Activated CD8-positive, alpha-beta memory T cell treated with anti-CD3 and anti-CD28 coated beads for 36 hours (primary cell): Measurements from ENCODE around the gene TP53INP2. TPM values are rescaled to one million over a fixed set of nuclear protein-coding genes. Genes with fewer than 3 reads are reported as not detected.
"Not testable (repeated sequence)": the region's sequence is repeated elsewhere in the genome, so short reads cannot be mapped to it uniquely, and the experiment has no call there.

Experiments
- CTCF ChIA-PET: fragments of 350-600 bp; sonication (Branson Sonifier 250); formaldehyde crosslinking; loops from one replicate; lab custom pipeline; 2021; ENCODE audit warnings: antibody characterized with exemption; lab: Charles Lee
- POLR2A ChIA-PET: fragments of 350-600 bp; sonication (Branson Sonifier 250); formaldehyde crosslinking; loops from one replicate; lab custom pipeline; 2021; ENCODE audit warnings: antibody characterized with exemption; lab: Charles Lee
- total RNA-seq, 2 experiments: library from RNA; stranded (reverse); gene quantifications; one replicate each; pipeline ENCODE4 v1.2.3, GENCODE V29; 2021

The TP53INP2 gene
- total RNA-seq: 1 to 10 TPM; 2.9 to 3.2 TPM

GRCh38 chr20:34704177-34705007 is at the start of gene TP53INP2:
Gene TP53INP2, plus strand, starts transcription at chr20:34704344. Its CDS starts 4,396 bp downstream, at chr20:34708740.
- ChIA-PET POLR2A (interaction anchor here (1.6 kb wide), 1 partner anchor 27 kb away, joined by 5 read pairs; the partner anchor contains the start of gene PIGU), CTCF (interaction anchor here (1.0 to 1.6 kb wide), 3 partner anchors 65 to 166 kb away, joined by 3 to 5 read pairs (median 3); partner anchors contain the start of gene MAP1LC3A)

GRCh38 chr20:34658654-34659053 is 45.5 kb upstream of the TP53INP2 start:
- CTCF ChIA-PET: not testable (repeated sequence)

GRCh38 chr20:34661811-34662210 is 42.3 kb upstream of the TP53INP2 start:
- CTCF ChIA-PET: not testable (repeated sequence)

More at GRCh38 chr20:34658654-34659053, 45.5 kb upstream of the TP53INP2 start:
- POLR2A ChIA-PET: not testable (repeated sequence)

GRCh38 chr20:34663213-34663943 is 40.8 kb upstream of the TP53INP2 start:
- ChIA-PET CTCF (no interaction called here), POLR2A (interaction anchor here (0.5 kb wide), 1 partner anchor 358 kb away, joined by 4 read pairs; no protein-coding TSS in a partner anchor)

More at GRCh38 chr20:34661811-34662210, 42.3 kb upstream of the TP53INP2 start:
- POLR2A ChIA-PET: not testable (repeated sequence)

DNA sequence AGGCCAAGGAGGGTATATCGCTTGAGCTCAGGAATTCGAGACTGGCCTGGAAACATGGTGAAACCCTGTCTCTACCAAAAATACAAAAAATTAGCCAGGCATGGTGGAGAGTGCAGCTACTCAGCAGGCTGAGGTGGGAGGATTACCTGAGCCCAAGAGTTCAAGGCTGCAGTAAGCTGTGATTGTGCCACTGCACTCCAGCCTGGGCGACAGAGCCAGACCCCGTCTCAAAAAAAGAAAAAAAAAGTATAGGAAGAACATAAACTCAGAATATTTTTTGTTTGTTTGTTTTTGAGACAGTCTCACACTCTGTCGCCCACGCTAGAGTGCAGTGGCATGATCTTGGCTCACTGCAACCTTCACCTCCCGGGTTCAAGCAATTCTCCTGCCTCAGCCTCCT is 39.4 kb upstream of the TP53INP2 start:
- POLR2A ChIA-PET: interaction anchor here (0.6 kb wide), 1 partner anchor 1932 kb away, joined by 4 read pairs; no protein-coding TSS in a partner anchor

DNA sequence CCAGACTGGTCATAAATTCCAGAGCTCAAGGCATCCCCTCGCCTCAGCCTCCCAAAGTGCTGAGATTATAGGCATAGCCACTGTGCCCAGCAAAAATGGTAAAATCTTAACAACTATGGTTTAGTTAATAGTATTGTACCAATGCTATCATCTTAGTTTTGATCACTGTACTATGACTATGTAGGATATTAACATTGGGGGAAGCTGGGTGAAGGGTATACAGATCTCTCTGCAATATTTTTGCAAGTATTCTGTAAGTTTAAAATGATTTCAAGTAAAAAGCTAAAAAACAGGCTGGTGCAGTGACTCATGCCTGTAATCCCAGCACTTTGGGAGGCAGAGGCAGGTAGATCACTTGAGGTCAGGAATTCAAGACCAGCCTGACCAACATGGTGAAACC is 35.0 kb upstream of the TP53INP2 start:
- ChIA-PET CTCF (interaction anchor here (1.2 kb wide), 1 partner anchor 40 kb away, joined by 3 read pairs; no protein-coding TSS in a partner anchor), POLR2A (interaction anchor here (0.6 kb wide), 2 partner anchors 373 to 609 kb away, joined by 5 to 6 read pairs; partner anchors contain the start of gene MMP24OS)

More for the DNA sequence above, 39.4 kb upstream of the TP53INP2 start:
- CTCF ChIA-PET: not testable (repeated sequence)

DNA sequence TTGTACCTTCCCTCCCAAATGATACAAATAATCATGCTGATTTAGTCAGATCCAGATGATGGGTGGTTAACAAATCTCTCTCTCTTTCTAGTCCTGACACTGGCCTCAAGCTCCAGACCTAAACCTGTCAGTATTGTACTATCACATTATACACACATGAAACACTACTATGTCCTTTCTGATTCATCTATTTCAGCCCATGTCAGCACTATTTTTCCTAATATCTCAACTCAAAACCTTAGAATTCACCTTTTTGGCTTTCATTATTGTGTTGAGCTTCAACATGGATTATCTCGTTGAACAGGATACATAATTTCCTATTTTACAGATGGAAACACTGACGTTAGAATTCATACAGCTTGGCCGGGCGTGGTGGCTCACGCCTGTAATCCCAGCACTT is 30.7 kb upstream of the TP53INP2 start:
- CTCF ChIA-PET: interaction anchor here (0.7 to 0.9 kb wide), 2 partner anchors 40 to 59 kb away, joined by 3 read pairs; no protein-coding TSS in a partner anchor
- POLR2A ChIA-PET: interaction anchor here (0.5 kb wide), 1 partner anchor 12 kb away, joined by 9 read pairs; no protein-coding TSS in a partner anchor

GRCh38 chr20:34675561-34675960 is 28.6 kb upstream of the TP53INP2 start:
- CTCF ChIA-PET: no interaction called here
- POLR2A ChIA-PET: no interaction called here

GRCh38 chr20:34675993-34676641 is 28.0 kb upstream of the TP53INP2 start:
- POLR2A ChIA-PET: interaction anchor here (0.6 to 1.6 kb wide), 3 partner anchors 28 to 1707 kb away, joined by 4 to 13 read pairs (median 5); partner anchors contain the start of gene TP53INP2
- CTCF ChIA-PET: interaction anchor here (1.3 kb wide), 1 partner anchor 32 kb away, joined by 4 read pairs; no protein-coding TSS in a partner anchor

DNA sequence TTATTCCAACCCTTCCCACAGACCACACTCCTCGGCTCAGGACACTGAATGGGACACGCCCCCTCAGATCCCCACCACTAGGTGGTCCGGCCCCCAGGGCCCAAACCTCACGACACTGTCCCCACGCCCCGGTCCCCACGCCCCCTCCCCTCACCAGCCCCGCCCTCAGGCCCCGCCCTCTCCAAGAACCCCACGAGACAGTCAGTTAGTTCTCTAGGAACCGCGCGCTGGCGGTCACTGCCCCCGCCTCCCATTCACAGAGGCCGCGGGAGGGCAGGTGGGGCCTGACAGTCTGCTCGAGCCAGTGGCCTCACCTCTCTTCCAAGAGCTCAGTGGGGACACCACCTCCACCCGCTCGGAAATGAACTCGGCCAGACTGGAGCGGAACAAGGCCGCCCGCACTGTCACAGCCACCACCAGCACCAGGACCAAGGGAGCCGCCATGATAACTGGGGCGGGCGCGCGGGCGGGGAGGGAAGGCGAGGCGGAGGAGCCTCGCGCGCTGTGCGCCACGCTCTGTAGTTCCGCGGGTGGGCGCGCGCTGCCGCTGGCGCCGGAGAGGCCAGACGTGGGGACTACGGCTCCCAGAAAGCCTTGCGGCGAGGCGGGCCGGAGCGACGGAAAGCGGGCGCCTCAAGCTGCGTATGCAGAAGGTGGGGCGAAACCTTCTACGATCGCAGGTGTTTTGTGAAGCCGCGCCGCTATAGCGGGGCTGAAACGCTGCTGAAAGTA is 27.3 kb upstream of the TP53INP2 start, which contains the start of gene PIGU:
Gene PIGU, minus strand, starts transcription at position 451 of the 732 bp plus-strand sequence. Its CDS starts 7 bp downstream, at position 444.
- CTCF ChIA-PET: interaction anchor here (1.3 kb wide), 1 partner anchor 31 kb away, joined by 4 read pairs; no protein-coding TSS in a partner anchor

DNA sequence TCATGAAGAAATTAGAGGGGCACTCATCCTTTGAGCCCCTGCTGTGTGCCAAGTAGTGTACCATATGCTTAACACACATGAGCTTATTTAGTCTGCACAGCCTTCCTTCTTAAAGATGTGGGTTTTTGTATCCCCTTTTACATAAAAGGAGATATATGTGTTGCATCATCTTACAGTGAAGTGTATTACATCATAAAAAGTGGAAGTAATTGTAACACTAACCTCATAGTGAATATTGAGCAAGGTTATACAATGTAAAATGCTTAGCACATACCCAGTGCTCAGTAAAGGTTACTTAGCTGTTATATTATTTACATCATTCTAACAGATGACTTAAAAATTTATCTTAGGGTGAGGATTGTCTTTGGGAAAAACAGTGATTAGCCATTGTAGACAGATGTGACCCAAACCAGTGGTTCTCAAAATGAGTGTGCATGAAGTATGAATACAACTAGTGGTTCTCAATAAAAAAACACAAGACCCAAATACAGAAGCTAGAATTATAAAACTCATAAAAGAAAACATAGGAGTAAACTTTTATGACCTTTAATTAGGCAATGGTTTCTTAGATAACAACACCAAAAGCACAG is 23.5 kb upstream of the TP53INP2 start:
- ChIA-PET POLR2A (no interaction called here), CTCF (interaction anchor here (0.9 to 1.5 kb wide), 3 partner anchors 9 to 368 kb away, joined by 3 to 4 read pairs (median 3); no protein-coding TSS in a partner anchor)

More for the DNA sequence above, 27.3 kb upstream of the TP53INP2 start, which contains the start of gene PIGU:
- POLR2A ChIA-PET: interaction anchor here (0.6 to 1.6 kb wide), 5 partner anchors 27 to 1708 kb away, joined by 4 to 13 read pairs (median 5); partner anchors contain the start of genes ITCH and TP53INP2

DNA sequence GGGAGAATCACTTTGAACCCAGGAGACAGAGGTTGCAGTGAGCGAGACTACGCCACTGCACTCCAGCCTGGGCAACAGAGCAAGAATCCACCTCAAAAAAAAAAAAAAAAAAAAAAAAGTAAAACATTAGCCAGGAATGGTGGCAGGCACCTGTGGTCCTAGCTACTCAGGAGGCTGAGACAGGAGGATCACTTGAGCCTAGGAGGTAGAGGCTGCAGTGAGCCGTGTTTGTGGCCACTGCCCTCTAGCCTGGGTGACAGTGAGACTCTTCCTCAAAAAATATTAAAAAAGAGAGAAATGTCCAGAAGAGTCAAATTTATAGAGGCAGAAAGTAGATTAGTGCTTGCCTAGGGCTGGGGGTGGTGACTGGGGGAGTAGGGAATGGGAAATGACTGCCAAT is 20.5 kb upstream of the TP53INP2 start:
- CTCF ChIA-PET: interaction anchor here (0.8 to 1.4 kb wide), 2 partner anchors 19 to 24 kb away, joined by 3 to 4 read pairs; no protein-coding TSS in a partner anchor
- POLR2A ChIA-PET: no interaction called here

DNA sequence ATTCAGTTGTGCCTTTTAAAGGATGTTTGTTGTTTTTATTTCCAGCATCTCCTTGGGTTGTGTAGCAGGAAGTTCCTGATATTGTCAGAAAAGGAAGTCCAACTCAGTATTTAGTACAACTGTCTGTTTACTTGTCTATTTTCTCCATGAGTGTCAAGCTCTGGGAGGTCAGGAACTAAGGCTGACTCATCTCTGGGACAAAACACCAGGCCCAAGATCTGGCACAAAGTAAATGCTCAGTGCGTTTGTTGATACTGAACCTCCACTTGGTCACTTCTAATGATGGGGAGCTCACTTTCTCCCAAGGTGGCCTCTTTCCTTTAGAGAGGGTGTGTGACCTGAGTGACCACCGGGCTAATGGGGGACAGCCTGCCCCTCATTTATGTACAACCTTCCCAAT is 14.7 kb upstream of the TP53INP2 start:
- ChIA-PET CTCF (interaction anchor here (0.5 kb wide), 1 partner anchor 96 kb away, joined by 4 read pairs; no protein-coding TSS in a partner anchor), POLR2A (no interaction called here)

GRCh38 chr20:34691838-34692237 is 12.3 kb upstream of the TP53INP2 start:
- POLR2A ChIA-PET: no interaction called here
- CTCF ChIA-PET: interaction anchor here (0.5 kb wide), 1 partner anchor 1328 kb away, joined by 3 read pairs; no protein-coding TSS in a partner anchor

- POLR2A ChIA-PET: no interaction called here
- CTCF ChIA-PET: no interaction called here
These were observed 10.7 kb upstream of the TP53INP2 start for GRCh38 chr20:34693414-34693813.

DNA sequence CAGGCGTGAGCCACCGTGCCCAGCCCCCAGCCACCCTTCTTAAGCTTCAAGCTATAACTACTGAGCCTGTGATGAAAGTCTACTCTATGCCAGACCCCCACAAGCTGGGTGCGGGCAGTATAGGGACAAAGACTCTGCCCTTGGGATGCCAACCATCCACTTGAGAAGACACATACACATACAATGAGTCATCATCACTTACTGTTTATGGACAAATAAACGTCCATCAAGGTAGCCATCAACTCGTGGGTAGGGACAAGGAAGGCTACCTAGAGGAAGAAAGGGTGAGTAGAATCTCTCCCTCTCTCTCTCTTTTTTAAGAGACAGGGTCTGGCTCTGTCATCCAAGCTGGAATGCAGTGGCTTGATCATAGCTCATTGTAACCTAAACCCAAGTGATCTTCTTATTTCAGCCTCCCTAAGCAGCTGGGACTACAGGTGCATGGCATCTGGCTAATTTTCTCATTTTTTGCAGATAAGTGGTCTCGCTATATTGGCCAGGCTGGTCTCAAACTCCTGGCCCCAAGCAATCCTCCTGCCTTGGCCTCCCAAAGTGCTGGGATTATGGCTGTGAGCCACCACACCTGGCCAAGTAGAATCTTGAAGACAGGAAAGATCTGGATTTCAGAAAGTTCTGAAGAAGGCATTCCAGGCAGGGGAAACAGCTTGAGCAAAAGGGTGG is 2.6 kb upstream of the TP53INP2 start:
- ChIA-PET POLR2A (interaction anchor here (0.5 kb wide), 1 partner anchor 89 kb away, joined by 5 read pairs; no protein-coding TSS in a partner anchor), CTCF (interaction anchor here (0.6 kb wide), 1 partner anchor 198 kb away, joined by 5 read pairs; no protein-coding TSS in a partner anchor)
